HepG2 (cell line): ENCODE data around the gene NOM1. TPM values are rescaled to one million over a fixed set of nuclear protein-coding genes. Genes with fewer than 3 reads are reported as not detected.

Source experiments
- MEIS2 ChIP-seq: sonication (generic); formaldehyde crosslinking; IDR thresholded peaks from 2 replicates; pipeline ENCODE4 v1.9.0; 2021; ENCODE audit warnings: mild to moderate bottlenecking, missing genetic modification reagents
- NPAS2 ChIP-seq: sonication (generic); formaldehyde crosslinking; IDR thresholded peaks from 2 replicates; pipeline ENCODE4 v1.8.0; 2022; ENCODE audit warnings: mild to moderate bottlenecking, missing genetic modification reagents, borderline replicate concordance
- RARG ChIP-seq: sonication (generic); formaldehyde crosslinking; IDR thresholded peaks from 2 replicates; pipeline ENCODE4 v1.4.0; 2020; ENCODE audit warnings: low read depth, mild to moderate bottlenecking, missing genetic modification reagents
- SIX4 ChIP-seq: sonication (generic); formaldehyde crosslinking; IDR thresholded peaks from 2 replicates; pipeline ENCODE4 v1.4.0; 2020; ENCODE audit warnings: missing genetic modification reagents
- TAF15 ChIP-seq: fragments of 200-400 bp; formaldehyde crosslinking; IDR thresholded peaks from one replicate; pipeline ENCODE4 v1.6.1; 2018; ENCODE audit warnings: mild to moderate bottlenecking, low read depth, low read length; ENCODE audit not compliant: poor library complexity, severe bottlenecking
- TARDBP ChIP-seq: sonication (generic); formaldehyde crosslinking; IDR thresholded peaks from 2 replicates; pipeline ENCODE4 v1.8.0; 2022; ENCODE audit warnings: mild to moderate bottlenecking, missing genetic modification reagents
- polyA plus RNA-seq, 8 experiments: library from polyadenylated mRNA; depleted of rRNA in 3 of 8; stranded (reverse) in 7 of 8; unstranded in 1 of 8; fragments of >200 nt; fragmentation: Illumina TruSeq in 4 of 8; extraction: Trizol in 4 of 8; gene quantifications; 2 replicates each; pipeline versions ENCODE4 v1.2.1 to v1.2.3, GENCODE V29; 2011 to 2016; ENCODE audit warnings: low read depth in 4 of 8, missing spikeins in 1 of 8, mixed read lengths in 1 of 8; ENCODE audit not compliant: insufficient read depth in 1 of 8
- total RNA-seq, 5 experiments: library from RNA; depleted of rRNA; stranded (reverse); fragments of >200 nt; fragmentation: Illumina TruSeq; extraction: Trizol; gene quantifications; 2 replicates each; pipeline ENCODE4 v1.2.3, GENCODE V29; 2016; ENCODE audit warnings: low read depth in 1 of 5
- TF ChIP-seq, protein P1 (sequence below): sonication (generic); formaldehyde crosslinking; IDR thresholded peaks from 2 replicates; pipeline ENCODE4 v1.4.0; 2020; ENCODE audit warnings: missing genetic modification reagents
- TF ChIP-seq, protein P2 (sequence below): IDR thresholded peaks from 2 replicates; pipeline ENCODE4 v1.6.1; 2016; ENCODE audit warnings: missing compliant biosample characterization, missing genetic modification reagents, borderline replicate concordance
- TF ChIP-seq, protein P3 (sequence below): sonication (generic); formaldehyde crosslinking; conservative IDR thresholded peaks from 2 replicates; pipeline ENCODE4 v1.8.0; 2022; ENCODE audit warnings: low read depth, missing genetic modification reagents
- TF ChIP-seq, protein P4 (sequence below): sonication (generic); formaldehyde crosslinking; conservative IDR thresholded peaks from 2 replicates; pipeline ENCODE4 v1.4.0; 2020; ENCODE audit warnings: mild to moderate bottlenecking, missing genetic modification reagents, moderate library complexity

Gene NOM1
- total and polyA plus RNA-seq, 2 of the 13 experiments (the other 11 are each of a cell fraction or from before 2014, with no cell fraction given) = 14.2 to 26.2 TPM

DNA sequence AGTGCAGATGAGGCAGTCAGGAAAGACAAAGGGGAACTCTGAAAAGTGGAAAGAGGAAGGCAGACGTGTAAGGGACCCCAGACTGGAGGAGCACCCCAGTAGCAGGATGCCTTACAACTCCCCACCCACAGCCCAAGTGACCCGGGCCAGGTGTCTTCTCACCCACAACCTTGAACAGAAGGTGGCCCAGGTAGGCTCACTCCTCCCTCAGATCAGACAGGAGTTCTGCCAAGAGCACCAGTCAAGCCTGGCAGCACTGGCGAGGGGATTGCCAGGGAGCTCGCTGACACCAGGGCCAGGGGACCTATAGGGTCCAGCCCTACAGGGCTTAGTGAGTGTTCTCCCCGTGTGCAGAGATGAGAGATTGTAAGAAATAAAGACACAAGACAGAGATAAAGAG lies 29.4 kb upstream of the NOM1 start (continued):
- no peak for TF ChIP-seq MEIS2
- no peak for TF ChIP-seq NPAS2 (CRISPR knock-in tag)
- TF ChIP-seq TARDBP (CRISPR knock-in tag) = no peak
- no peak for TF ChIP-seq RARG (CRISPR knock-in tag)
- TF ChIP-seq, protein P1, sequence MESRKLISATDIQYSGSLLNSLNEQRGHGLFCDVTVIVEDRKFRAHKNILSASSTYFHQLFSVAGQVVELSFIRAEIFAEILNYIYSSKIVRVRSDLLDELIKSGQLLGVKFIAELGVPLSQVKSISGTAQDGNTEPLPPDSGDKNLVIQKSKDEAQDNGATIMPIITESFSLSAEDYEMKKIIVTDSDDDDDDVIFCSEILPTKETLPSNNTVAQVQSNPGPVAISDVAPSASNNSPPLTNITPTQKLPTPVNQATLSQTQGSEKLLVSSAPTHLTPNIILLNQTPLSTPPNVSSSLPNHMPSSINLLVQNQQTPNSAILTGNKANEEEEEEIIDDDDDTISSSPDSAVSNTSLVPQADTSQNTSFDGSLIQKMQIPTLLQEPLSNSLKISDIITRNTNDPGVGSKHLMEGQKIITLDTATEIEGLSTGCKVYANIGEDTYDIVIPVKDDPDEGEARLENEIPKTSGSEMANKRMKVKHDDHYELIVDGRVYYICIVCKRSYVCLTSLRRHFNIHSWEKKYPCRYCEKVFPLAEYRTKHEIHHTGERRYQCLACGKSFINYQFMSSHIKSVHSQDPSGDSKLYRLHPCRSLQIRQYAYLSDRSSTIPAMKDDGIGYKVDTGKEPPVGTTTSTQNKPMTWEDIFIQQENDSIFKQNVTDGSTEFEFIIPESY (CRISPR knock-in tag) = no peak
- TF ChIP-seq, protein P2, sequence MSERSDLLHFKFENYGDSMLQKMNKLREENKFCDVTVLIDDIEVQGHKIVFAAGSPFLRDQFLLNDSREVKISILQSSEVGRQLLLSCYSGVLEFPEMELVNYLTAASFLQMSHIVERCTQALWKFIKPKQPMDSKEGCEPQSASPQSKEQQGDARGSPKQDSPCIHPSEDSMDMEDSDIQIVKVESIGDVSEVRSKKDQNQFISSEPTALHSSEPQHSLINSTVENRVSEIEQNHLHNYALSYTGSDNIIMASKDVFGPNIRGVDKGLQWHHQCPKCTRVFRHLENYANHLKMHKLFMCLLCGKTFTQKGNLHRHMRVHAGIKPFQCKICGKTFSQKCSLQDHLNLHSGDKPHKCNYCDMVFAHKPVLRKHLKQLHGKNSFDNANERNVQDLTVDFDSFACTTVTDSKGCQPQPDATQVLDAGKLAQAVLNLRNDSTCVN = no peak
- TF ChIP-seq TAF15 = no peak
- TF ChIP-seq SIX4 (CRISPR knock-in tag) = no peak
- TF ChIP-seq, protein P3, sequence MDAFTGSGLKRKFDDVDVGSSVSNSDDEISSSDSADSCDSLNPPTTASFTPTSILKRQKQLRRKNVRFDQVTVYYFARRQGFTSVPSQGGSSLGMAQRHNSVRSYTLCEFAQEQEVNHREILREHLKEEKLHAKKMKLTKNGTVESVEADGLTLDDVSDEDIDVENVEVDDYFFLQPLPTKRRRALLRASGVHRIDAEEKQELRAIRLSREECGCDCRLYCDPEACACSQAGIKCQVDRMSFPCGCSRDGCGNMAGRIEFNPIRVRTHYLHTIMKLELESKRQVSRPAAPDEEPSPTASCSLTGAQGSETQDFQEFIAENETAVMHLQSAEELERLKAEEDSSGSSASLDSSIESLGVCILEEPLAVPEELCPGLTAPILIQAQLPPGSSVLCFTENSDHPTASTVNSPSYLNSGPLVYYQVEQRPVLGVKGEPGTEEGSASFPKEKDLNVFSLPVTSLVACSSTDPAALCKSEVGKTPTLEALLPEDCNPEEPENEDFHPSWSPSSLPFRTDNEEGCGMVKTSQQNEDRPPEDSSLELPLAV (CRISPR knock-in tag) = no peak
- TF ChIP-seq, protein P4, sequence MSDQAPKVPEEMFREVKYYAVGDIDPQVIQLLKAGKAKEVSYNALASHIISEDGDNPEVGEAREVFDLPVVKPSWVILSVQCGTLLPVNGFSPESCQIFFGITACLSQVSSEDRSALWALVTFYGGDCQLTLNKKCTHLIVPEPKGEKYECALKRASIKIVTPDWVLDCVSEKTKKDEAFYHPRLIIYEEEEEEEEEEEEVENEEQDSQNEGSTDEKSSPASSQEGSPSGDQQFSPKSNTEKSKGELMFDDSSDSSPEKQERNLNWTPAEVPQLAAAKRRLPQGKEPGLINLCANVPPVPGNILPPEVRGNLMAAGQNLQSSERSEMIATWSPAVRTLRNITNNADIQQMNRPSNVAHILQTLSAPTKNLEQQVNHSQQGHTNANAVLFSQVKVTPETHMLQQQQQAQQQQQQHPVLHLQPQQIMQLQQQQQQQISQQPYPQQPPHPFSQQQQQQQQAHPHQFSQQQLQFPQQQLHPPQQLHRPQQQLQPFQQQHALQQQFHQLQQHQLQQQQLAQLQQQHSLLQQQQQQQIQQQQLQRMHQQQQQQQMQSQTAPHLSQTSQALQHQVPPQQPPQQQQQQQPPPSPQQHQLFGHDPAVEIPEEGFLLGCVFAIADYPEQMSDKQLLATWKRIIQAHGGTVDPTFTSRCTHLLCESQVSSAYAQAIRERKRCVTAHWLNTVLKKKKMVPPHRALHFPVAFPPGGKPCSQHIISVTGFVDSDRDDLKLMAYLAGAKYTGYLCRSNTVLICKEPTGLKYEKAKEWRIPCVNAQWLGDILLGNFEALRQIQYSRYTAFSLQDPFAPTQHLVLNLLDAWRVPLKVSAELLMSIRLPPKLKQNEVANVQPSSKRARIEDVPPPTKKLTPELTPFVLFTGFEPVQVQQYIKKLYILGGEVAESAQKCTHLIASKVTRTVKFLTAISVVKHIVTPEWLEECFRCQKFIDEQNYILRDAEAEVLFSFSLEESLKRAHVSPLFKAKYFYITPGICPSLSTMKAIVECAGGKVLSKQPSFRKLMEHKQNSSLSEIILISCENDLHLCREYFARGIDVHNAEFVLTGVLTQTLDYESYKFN = no peak
